Measurements from ENCODE around the gene UGT1A8.
"Not testable (repeated sequence)": the region's sequence is repeated elsewhere in the genome, so short reads cannot be mapped to it uniquely, and the experiment has no call there.

Gene UGT1A8

DNA sequence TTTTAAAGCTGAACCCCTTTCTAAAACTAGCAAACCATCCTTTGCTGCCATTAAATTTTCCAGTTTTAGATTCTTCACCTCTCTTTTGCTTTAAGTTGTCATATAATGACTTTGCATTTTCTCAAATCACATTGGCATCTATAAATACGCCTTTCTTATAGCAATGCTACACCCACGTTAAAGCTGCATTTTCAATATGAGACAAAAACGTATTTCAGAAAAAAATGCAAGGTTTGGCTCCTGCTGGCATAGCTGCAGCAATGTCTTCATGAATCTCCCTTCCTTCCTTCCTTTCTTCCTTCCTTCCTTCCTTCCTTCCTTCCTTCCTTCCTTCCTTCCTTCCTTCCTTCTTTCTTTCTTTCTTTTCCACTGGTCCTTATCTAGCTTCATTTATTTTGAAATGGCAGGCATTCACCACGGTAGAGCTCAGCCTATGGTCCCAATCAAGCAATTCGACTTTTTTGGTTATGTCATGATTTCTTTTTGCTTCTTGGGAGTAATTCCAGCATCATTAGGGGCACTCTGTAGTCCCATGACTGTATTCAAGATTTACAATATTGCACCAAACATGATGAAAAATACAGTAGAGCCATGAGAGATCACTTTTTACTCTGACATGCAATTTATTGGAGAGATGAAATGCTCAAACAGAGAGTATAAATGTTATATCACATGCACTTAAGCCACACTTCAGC lies 10.0 kb downstream of the UGT1A8 start:
- H2BK15ac ChIP-seq (ENCODE audit: low read length), result no peak overlapping the region
- H3K27ac ChIP-seq (replicated peaks; ENCODE audit: low read length), result no peak overlapping the region
- no peak overlapping the region for H2AFZ ChIP-seq (ENCODE audit: low read length)
- no peak overlapping the region for H2BK5ac ChIP-seq (ENCODE audit: low read length)
- H4K8ac ChIP-seq (ENCODE audit: low read depth, low read length), result no peak overlapping the region
- no peaks in the 10 kb centered on the region for H3K36me3 ChIP-seq (replicated peaks in 1 of 2; ENCODE audit: control insufficient read depth in 2 of 2, insufficient read depth in 2 of 2, low read length in 2 of 2)
- no peak overlapping the region for H2BK120ac ChIP-seq (ENCODE audit: low read depth, low read length)
- H3K18ac ChIP-seq (ENCODE audit: low read length), result no peak overlapping the region
- no peak overlapping the region for H3K14ac ChIP-seq (ENCODE audit: low read length)
- no peak overlapping the region for H3K9ac ChIP-seq (ENCODE audit: low read depth, low read length, poor library complexity)
- no peak overlapping the region for H2BK12ac ChIP-seq (ENCODE audit: low read length)
- peaks cover 0 to 3% of the 10 kb centered on the region in 2 donors for H3K9me3 ChIP-seq (replicated peaks in 1 of 2; ENCODE audit: control insufficient read depth in 2 of 2, insufficient read depth in 1 of 2, low read depth in 1 of 2, low read length in 2 of 2)
- H3K79me1 ChIP-seq (ENCODE audit: low read depth, low read length), result no peaks in the 10 kb centered on the region
- WGBS, 2 donors (ENCODE audit: extremely low coverage in 2 of 2, insufficient read length in 2 of 2, insufficient replicate concordance in 1 of 2), result no CpG with 5 or more reads among the region's 5 CpGs
- H3K4me2 ChIP-seq (ENCODE audit: insufficient read depth, low read length, poor library complexity, severe bottlenecking), result no peak overlapping the region
- H3K27me3 ChIP-seq (ENCODE audit: control insufficient read depth in 3 of 3, insufficient read depth in 3 of 3, low read depth in 1 of 3, low read length in 3 of 3), result no peaks in the 10 kb centered on the region
- H3K23ac ChIP-seq (ENCODE audit: low read depth, low read length, poor library complexity), result no peak overlapping the region
- no peak overlapping the region for H3K4ac ChIP-seq (ENCODE audit: low read length)
- no peak overlapping the region for H4K91ac ChIP-seq (ENCODE audit: low read depth, low read length, poor library complexity)
- no peaks in the 10 kb centered on the region for H3K4me1 ChIP-seq (ENCODE audit: control insufficient read depth in 2 of 2, insufficient read depth in 1 of 2, low read depth in 1 of 2, low read length in 2 of 2)
- DNase-seq (ENCODE audit: low spot score), result no peak
- H3K4me3 ChIP-seq (ENCODE audit: low read length in 2 of 2), result no peak overlapping the region
- no peak overlapping the region for H2AK5ac ChIP-seq (ENCODE audit: low read depth, low read length)

DNA sequence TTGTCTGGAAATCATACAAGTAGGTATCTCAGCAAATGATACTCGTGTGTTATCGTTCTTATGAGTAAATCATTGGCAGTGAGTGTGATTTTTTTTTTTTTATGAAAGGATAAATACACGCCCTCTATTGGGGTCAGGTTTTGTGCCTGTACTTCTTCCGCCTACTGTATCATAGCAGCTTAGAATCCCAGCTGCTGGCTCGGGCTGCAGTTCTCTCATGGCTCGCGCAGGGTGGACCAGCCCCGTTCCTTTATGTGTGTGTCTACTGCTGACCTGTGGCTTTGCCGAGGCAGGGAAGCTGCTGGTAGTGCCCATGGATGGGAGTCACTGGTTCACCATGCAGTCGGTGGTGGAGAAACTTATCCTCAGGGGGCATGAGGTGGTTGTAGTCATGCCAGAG lies 18.9 kb downstream of the UGT1A8 start, which contains the start of gene UGT1A10:
Gene UGT1A10 (plus strand): TSS at position 143 of the 400 bp plus-strand sequence. CDS start 75 bp downstream, at position 218.
- not testable (repeated sequence) for DNase-seq (ENCODE audit: low spot score); H3K27ac ChIP-seq (replicated peaks; ENCODE audit: low read length); H3K27me3 ChIP-seq (ENCODE audit: control insufficient read depth in 3 of 3, insufficient read depth in 3 of 3, low read depth in 1 of 3, low read length in 3 of 3); H2BK15ac ChIP-seq (ENCODE audit: low read length); H3K4me2 ChIP-seq (ENCODE audit: insufficient read depth, low read length, poor library complexity, severe bottlenecking); H3K36me3 ChIP-seq (replicated peaks in 1 of 2; ENCODE audit: control insufficient read depth in 2 of 2, insufficient read depth in 2 of 2, low read length in 2 of 2); H3K79me1 ChIP-seq (ENCODE audit: low read depth, low read length); H4K91ac ChIP-seq (ENCODE audit: low read depth, low read length, poor library complexity); H2AK5ac ChIP-seq (ENCODE audit: low read depth, low read length); H3K18ac ChIP-seq (ENCODE audit: low read length); H3K23ac ChIP-seq (ENCODE audit: low read depth, low read length, poor library complexity); H2AFZ ChIP-seq (ENCODE audit: low read length); H3K9me3 ChIP-seq (replicated peaks in 1 of 2; ENCODE audit: control insufficient read depth in 2 of 2, insufficient read depth in 1 of 2, low read depth in 1 of 2, low read length in 2 of 2); H3K9ac ChIP-seq (ENCODE audit: low read depth, low read length, poor library complexity); H2BK120ac ChIP-seq (ENCODE audit: low read depth, low read length); H3K4ac ChIP-seq (ENCODE audit: low read length); H2BK12ac ChIP-seq (ENCODE audit: low read length); H3K14ac ChIP-seq (ENCODE audit: low read length); H4K8ac ChIP-seq (ENCODE audit: low read depth, low read length); H2BK5ac ChIP-seq (ENCODE audit: low read length); H3K4me3 ChIP-seq (ENCODE audit: low read length in 2 of 2); H3K4me1 ChIP-seq (ENCODE audit: control insufficient read depth in 2 of 2, insufficient read depth in 1 of 2, low read depth in 1 of 2, low read length in 2 of 2)
- no CpG with 5 or more reads among the region's 10 CpGs for WGBS, 2 donors (ENCODE audit: extremely low coverage in 2 of 2, insufficient read length in 2 of 2, insufficient replicate concordance in 1 of 2)

DNA sequence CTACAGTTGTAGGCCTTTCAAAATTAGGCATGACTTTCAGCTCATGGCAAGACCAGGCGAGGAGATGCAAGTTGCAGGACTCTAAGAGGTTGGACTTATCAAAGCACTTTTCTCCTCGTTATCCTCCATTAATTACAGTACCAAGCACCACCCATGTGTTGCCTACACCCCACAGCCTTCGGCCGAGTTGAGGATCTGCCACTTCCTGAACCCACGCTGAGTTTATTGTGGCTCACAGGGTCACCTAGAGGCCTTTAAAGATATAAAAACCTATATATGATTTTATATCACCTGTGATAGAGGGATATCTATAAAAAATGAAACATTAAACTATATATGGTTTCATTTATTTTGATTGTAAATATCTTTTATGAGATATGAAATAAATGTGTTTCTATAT lies 21.4 kb downstream of the UGT1A8 start:
- no peak overlapping the region for H2BK120ac ChIP-seq (ENCODE audit: low read depth, low read length)
- no peak overlapping the region for H4K8ac ChIP-seq (ENCODE audit: low read depth, low read length)
- H3K27ac ChIP-seq (replicated peaks; ENCODE audit: low read length), result no peak overlapping the region
- H2AK5ac ChIP-seq (ENCODE audit: low read depth, low read length), result no peak overlapping the region
- no peak for DNase-seq (ENCODE audit: low spot score)
- H3K4me2 ChIP-seq (ENCODE audit: insufficient read depth, low read length, poor library complexity, severe bottlenecking), result no peak overlapping the region
- no peak overlapping the region for H2AFZ ChIP-seq (ENCODE audit: low read length)
- no peak overlapping the region for H3K18ac ChIP-seq (ENCODE audit: low read length)
- no peaks in the 10 kb centered on the region for H3K36me3 ChIP-seq (replicated peaks in 1 of 2; ENCODE audit: control insufficient read depth in 2 of 2, insufficient read depth in 2 of 2, low read length in 2 of 2)
- H2BK5ac ChIP-seq (ENCODE audit: low read length), result no peak overlapping the region
- H3K9me3 ChIP-seq (replicated peaks in 1 of 2; ENCODE audit: control insufficient read depth in 2 of 2, insufficient read depth in 1 of 2, low read depth in 1 of 2, low read length in 2 of 2), result peaks cover 0 to under 1% of the 10 kb centered on the region in 2 donors
- H2BK12ac ChIP-seq (ENCODE audit: low read length), result no peak overlapping the region
- H3K4ac ChIP-seq (ENCODE audit: low read length), result no peak overlapping the region
- no peak overlapping the region for H3K9ac ChIP-seq (ENCODE audit: low read depth, low read length, poor library complexity)
- no peaks in the 10 kb centered on the region for H3K79me1 ChIP-seq (ENCODE audit: low read depth, low read length)
- no peak overlapping the region for H3K4me3 ChIP-seq (ENCODE audit: low read length in 2 of 2)
- H3K23ac ChIP-seq (ENCODE audit: low read depth, low read length, poor library complexity), result no peak overlapping the region
- no peak overlapping the region for H4K91ac ChIP-seq (ENCODE audit: low read depth, low read length, poor library complexity)
- peak overlapping the region; percentile 82 for H3K14ac ChIP-seq (ENCODE audit: low read length)
- no peaks in the 10 kb centered on the region for H3K27me3 ChIP-seq (ENCODE audit: control insufficient read depth in 3 of 3, insufficient read depth in 3 of 3, low read depth in 1 of 3, low read length in 3 of 3)
- no peak overlapping the region for H2BK15ac ChIP-seq (ENCODE audit: low read length)
- WGBS, 2 donors (ENCODE audit: extremely low coverage in 2 of 2, insufficient read length in 2 of 2, insufficient replicate concordance in 1 of 2), result no CpG with 5 or more reads among the region's 5 CpGs
- H3K4me1 ChIP-seq (ENCODE audit: control insufficient read depth in 2 of 2, insufficient read depth in 1 of 2, low read depth in 1 of 2, low read length in 2 of 2), result no peaks in the 10 kb centered on the region

DNA sequence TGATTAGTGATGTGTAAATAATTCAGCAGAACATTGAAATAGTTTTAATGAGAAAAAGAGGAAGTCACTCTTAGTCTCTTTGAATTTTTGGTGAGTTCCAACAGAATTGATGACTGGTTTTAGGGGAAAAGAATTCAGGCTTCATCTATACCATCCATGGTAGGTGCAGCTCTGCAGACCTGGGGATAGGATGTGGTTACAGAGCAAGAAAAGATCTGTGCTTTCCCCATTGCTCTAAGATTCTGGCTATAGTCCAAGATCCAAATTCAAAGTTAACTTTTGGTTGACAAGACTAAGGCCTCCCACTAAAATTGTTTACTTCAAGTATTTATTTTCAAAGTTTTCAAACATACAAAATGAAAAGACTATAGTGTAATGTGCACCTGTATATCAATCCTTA lies 22.4 kb downstream of the UGT1A8 start:
- Histone ChIP-seq H2BK12ac (ENCODE audit: low read length) (no peak overlapping the region), H3K27me3 (ENCODE audit: control insufficient read depth in 3 of 3, insufficient read depth in 3 of 3, low read depth in 1 of 3, low read length in 3 of 3) (no peaks in the 10 kb centered on the region), H2BK15ac (ENCODE audit: low read length) (no peak overlapping the region), H4K8ac (ENCODE audit: low read depth, low read length) (no peak overlapping the region), H2BK120ac (ENCODE audit: low read depth, low read length) (no peak overlapping the region), H2AK5ac (ENCODE audit: low read depth, low read length) (no peak overlapping the region), H2AFZ (ENCODE audit: low read length) (no peak overlapping the region), H3K4me1 (ENCODE audit: control insufficient read depth in 2 of 2, insufficient read depth in 1 of 2, low read depth in 1 of 2, low read length in 2 of 2) (no peaks in the 10 kb centered on the region), H3K4me3 (ENCODE audit: low read length in 2 of 2) (no peak overlapping the region), H3K4me2 (ENCODE audit: insufficient read depth, low read length, poor library complexity, severe bottlenecking) (no peak overlapping the region), H3K36me3 (replicated peaks in 1 of 2; ENCODE audit: control insufficient read depth in 2 of 2, insufficient read depth in 2 of 2, low read length in 2 of 2) (no peaks in the 10 kb centered on the region), H3K14ac (ENCODE audit: low read length) (no peak overlapping the region), H3K9ac (ENCODE audit: low read depth, low read length, poor library complexity) (no peak overlapping the region), H3K23ac (ENCODE audit: low read depth, low read length, poor library complexity) (no peak overlapping the region), H4K91ac (ENCODE audit: low read depth, low read length, poor library complexity) (no peak overlapping the region), H3K27ac (replicated peaks; ENCODE audit: low read length) (no peak overlapping the region), H3K4ac (ENCODE audit: low read length) (no peak overlapping the region), H2BK5ac (ENCODE audit: low read length) (no peak overlapping the region), H3K9me3 (replicated peaks in 1 of 2; ENCODE audit: control insufficient read depth in 2 of 2, insufficient read depth in 1 of 2, low read depth in 1 of 2, low read length in 2 of 2) (peaks cover 0 to 2% of the 10 kb centered on the region in 2 donors), H3K18ac (ENCODE audit: low read length) (no peak overlapping the region), H3K79me1 (ENCODE audit: low read depth, low read length) (no peaks in the 10 kb centered on the region)
- DNase-seq (ENCODE audit: low spot score), result no peak

Data from neuronal stem cell (in vitro differentiated cells).